Measurements from ENCODE around the gene IARS2. TPM values are rescaled to one million over a fixed set of nuclear protein-coding genes. Genes with fewer than 3 reads are reported as not detected.

The IARS2 gene
- total RNA-seq, 4 donors from 2014 or later: 43.3 to 59.0 (median 52.0) TPM

- peaks cover 0 to 54% (median 0%) of the 10 kb centered on the region in 3 donors for H3K36me3 ChIP-seq
- 69 to 70% methylated on average over 2 of the region's 2 CpGs for WGBS, 2 donors
Measured at GRCh38 chr1:220186752-220187151, 92.8 kb downstream of the IARS2 start.

GRCh38 chr1:220188538-220188937 lies 94.6 kb downstream of the IARS2 start:
- Histone ChIP-seq H3K9me3 (no peaks in the 10 kb centered on the region), H3K27me3 (no peaks in the 10 kb centered on the region), H3K27ac (no peak overlapping the region), H3K4me3 (no peak overlapping the region), H3K4me1 (no peaks in the 10 kb centered on the region), H3K36me3 (peaks cover 0 to 61% (median 0%) of the 10 kb centered on the region in 3 donors)
- DNase-seq (ENCODE audit: low spot score in 2 of 2): no peak
- 86 to 89% methylated on average over 2 of the region's 2 CpGs for WGBS, 2 donors
- TF ChIP-seq EP300 (IDR thresholded peaks at IDR 0.05): no peak
- TF ChIP-seq POLR2A (IDR thresholded peaks at IDR 0.05): no peak
- no peak for TF ChIP-seq CTCF (IDR thresholded peaks at IDR 0.05)

More at GRCh38 chr1:220186752-220187151, 92.8 kb downstream of the IARS2 start:
- H3K9me3 ChIP-seq: no peaks in the 10 kb centered on the region
- no peak overlapping the region for H3K4me3 ChIP-seq
- no peaks in the 10 kb centered on the region for H3K27me3 ChIP-seq
- H3K4me1 ChIP-seq: no peaks in the 10 kb centered on the region
- peak overlapping the region in 1 of 4 donors; percentile 22 for H3K27ac ChIP-seq
- no peak for DNase-seq (ENCODE audit: low spot score in 2 of 2)
- TF ChIP-seq POLR2A (IDR thresholded peaks at IDR 0.05): no peak
- TF ChIP-seq CTCF (IDR thresholded peaks at IDR 0.05): no peak
- TF ChIP-seq EP300 (IDR thresholded peaks at IDR 0.05): no peak

GRCh38 chr1:220189750-220190347 lies 95.9 kb downstream of the IARS2 start:
- no peaks in the 10 kb centered on the region for H3K9me3 ChIP-seq
- no peaks in the 10 kb centered on the region for H3K4me1 ChIP-seq
- no peak overlapping the region for H3K4me3 ChIP-seq
- TF ChIP-seq POLR2A (IDR thresholded peaks at IDR 0.05) (no peak), CTCF (IDR thresholded peaks at IDR 0.05) (peak in 4 of 5 experiments; percentile 37 to 44 (median 40))
- WGBS, 2 donors: 93 to 94% methylated on average over 1 of the region's 1 CpG
- peaks cover 0 to 74% (median 0%) of the 10 kb centered on the region in 3 donors for H3K36me3 ChIP-seq
- no peaks in the 10 kb centered on the region for H3K27me3 ChIP-seq
- no peak overlapping the region for H3K27ac ChIP-seq
- DNase-seq (ENCODE audit: low spot score in 2 of 2): no peak

- H3K4me3 ChIP-seq: no peak overlapping the region
- no peaks in the 10 kb centered on the region for H3K9me3 ChIP-seq
- DNase-seq (ENCODE audit: low spot score in 2 of 2): no peak
- H3K4me1 ChIP-seq: no peaks in the 10 kb centered on the region
- H3K36me3 ChIP-seq: peaks cover 0 to 87% (median 0%) of the 10 kb centered on the region in 3 donors
- TF ChIP-seq POLR2A (IDR thresholded peaks at IDR 0.05) (no peak), EP300 (IDR thresholded peaks at IDR 0.05) (no peak), CTCF (IDR thresholded peaks at IDR 0.05) (no peak)
- H3K27me3 ChIP-seq: no peaks in the 10 kb centered on the region
- H3K27ac ChIP-seq: no peak overlapping the region
Measured at GRCh38 chr1:220195701-220196100, 101.8 kb downstream of the IARS2 start.

Small RNA genes lying within 50 kb of the gene (small RNA-seq; reads per million reads assigned to genes)
- gene MIR194-1 (not detected), gene MIR215 (1.2 reads per million, percentile 32 among the genes with 10 or more reads in this experiment)

Other genes with a start within 250 kb of the IARS2 start
- gene SLC30A10, start 165.6 kb upstream of the IARS2 start, total RNA-seq: 1 to 10 TPM in 1 of 4 donors, under 1 TPM in 1, not detected in 2; 0.63 to 1.4 TPM
- gene EPRS1, start 47.6 kb upstream of the IARS2 start, total RNA-seq: 10 to 100 TPM; 38.1 to 53.8 (median 43.4) TPM
- 10 to 100 TPM; 16.1 to 25.9 (median 19.2) TPM for gene BPNT1, start 4.3 kb upstream of the IARS2 start, total RNA-seq
- gene RAB3GAP2, start 178.3 kb downstream of the IARS2 start, total RNA-seq: 10 to 100 TPM; 30.6 to 36.8 (median 31.2) TPM